DND-41 (cell line): Measurements from ENCODE around the gene PRPH2.

Source experiments
- ATAC-seq: fragments of 200-7000 bp; cut with Tn5 transposase; 3 replicates; pipeline ENCODE4 v1.9.1; 2021; ENCODE audit warnings: low read depth; ENCODE audit not compliant: insufficient read depth
- DNase-seq: peaks from one replicate; pipeline ENCODE4 v3.0.0-alpha.2; 2020
- H2AFZ ChIP-seq: 2 replicates; pipeline ENCODE4 v1.6.0; 2012; ENCODE audit warnings: low read depth, low read length
- H3K27ac ChIP-seq: 2 replicates; pipeline ENCODE4 v1.5.1; 2012; ENCODE audit warnings: low read length, inconsistent platforms
- H3K27me3 ChIP-seq: fragments of 200-600 bp; sonication (generic); 2 replicates; pipeline ENCODE4 v1.6.0; 2012; ENCODE audit warnings: low read length, mild to moderate bottlenecking, inconsistent platforms; ENCODE audit not compliant: insufficient read depth, poor library complexity
- H3K36me3 ChIP-seq: 2 replicates; pipeline ENCODE4 v1.5.1; 2012; ENCODE audit warnings: low read length, inconsistent platforms; ENCODE audit not compliant: insufficient read depth
- H3K4me1 ChIP-seq: 2 replicates; pipeline ENCODE4 v1.5.1; 2012; ENCODE audit warnings: mild to moderate bottlenecking, low read length; ENCODE audit not compliant: insufficient read depth
- H3K4me2 ChIP-seq: 2 replicates; pipeline ENCODE4 v1.6.0; 2012; ENCODE audit warnings: mild to moderate bottlenecking, moderate library complexity, low read length, inconsistent platforms; ENCODE audit not compliant: insufficient read depth
- H3K4me3 ChIP-seq, 2 experiments: fragments of 200-600 bp in 1 of 2; shearing (Covaris generic) in 1 of 2; 2 replicates each; pipeline ENCODE4 v1.5.1; 2012 to 2016; ENCODE audit warnings: inconsistent platforms in 2 of 2, low read length in 2 of 2, mild to moderate bottlenecking in 2 of 2, low read depth in 1 of 2, moderate library complexity in 1 of 2
- H3K79me2 ChIP-seq: 2 replicates; pipeline ENCODE4 v1.6.0; 2012; ENCODE audit warnings: low read length, inconsistent platforms; ENCODE audit not compliant: insufficient read depth
- H3K9ac ChIP-seq: 2 replicates; pipeline ENCODE4 v1.6.0; 2012; ENCODE audit warnings: low read depth, mild to moderate bottlenecking, inconsistent platforms, low read length, moderate library complexity
- H3K9me3 ChIP-seq: 2 replicates; pipeline ENCODE4 v1.5.1; 2012; ENCODE audit warnings: low read length, moderate library complexity, mild to moderate bottlenecking, inconsistent platforms; ENCODE audit not compliant: insufficient read depth, severe bottlenecking
- H4K20me1 ChIP-seq: 2 replicates; pipeline ENCODE4 v1.6.0; 2012; ENCODE audit warnings: low read length; ENCODE audit not compliant: insufficient read depth
- EZH2 ChIP-seq: IDR thresholded peaks from 3 replicates; pipeline ENCODE4 v1.6.1; 2012; ENCODE audit warnings: borderline replicate concordance, low read depth, mild to moderate bottlenecking, moderate library complexity, low read length, inconsistent platforms; ENCODE audit not compliant: severe bottlenecking
- TF ChIP-seq, protein P1 (sequence below): IDR thresholded peaks from 2 replicates; pipeline ENCODE4 v1.5.1; 2012; ENCODE audit warnings: borderline replicate concordance, low read length, moderate library complexity, mild to moderate bottlenecking; ENCODE audit not compliant: poor library complexity, severe bottlenecking; ENCODE audit errors: extremely low read depth

PRPH2 gene

DNA sequence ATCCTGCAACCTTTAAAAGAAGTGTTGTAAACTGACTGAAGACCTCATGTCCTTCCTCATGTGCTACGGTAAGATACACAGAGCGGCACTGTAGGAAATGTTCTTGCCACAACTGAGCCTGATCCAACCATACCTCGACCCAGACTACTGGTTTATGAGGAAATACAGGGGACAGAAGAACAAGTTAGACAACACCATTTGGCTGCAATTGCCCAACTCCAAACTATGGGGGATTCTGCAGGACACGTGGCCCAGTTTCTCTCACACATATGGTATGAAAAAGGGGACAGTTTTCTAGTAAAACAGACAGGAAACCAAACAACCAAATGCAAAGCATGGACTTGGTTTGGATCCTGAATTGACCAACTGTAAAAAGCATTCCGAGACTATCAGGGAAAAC is 10.5 kb downstream of the PRPH2 start:
- Histone ChIP-seq H3K36me3 (no peaks in the 10 kb centered on the region), H3K27ac (no peak overlapping the region), H3K9me3 (no peaks in the 10 kb centered on the region), H3K27me3 (no peaks in the 10 kb centered on the region), H3K4me2 (no peak overlapping the region), H2AFZ (peak overlapping the region; percentile 31), H3K4me3 (no peak overlapping the region), H3K79me2 (no peaks in the 10 kb centered on the region), H4K20me1 (no peaks in the 10 kb centered on the region), H3K4me1 (no peaks in the 10 kb centered on the region), H3K9ac (no peak overlapping the region)
- TF ChIP-seq, protein P1, sequence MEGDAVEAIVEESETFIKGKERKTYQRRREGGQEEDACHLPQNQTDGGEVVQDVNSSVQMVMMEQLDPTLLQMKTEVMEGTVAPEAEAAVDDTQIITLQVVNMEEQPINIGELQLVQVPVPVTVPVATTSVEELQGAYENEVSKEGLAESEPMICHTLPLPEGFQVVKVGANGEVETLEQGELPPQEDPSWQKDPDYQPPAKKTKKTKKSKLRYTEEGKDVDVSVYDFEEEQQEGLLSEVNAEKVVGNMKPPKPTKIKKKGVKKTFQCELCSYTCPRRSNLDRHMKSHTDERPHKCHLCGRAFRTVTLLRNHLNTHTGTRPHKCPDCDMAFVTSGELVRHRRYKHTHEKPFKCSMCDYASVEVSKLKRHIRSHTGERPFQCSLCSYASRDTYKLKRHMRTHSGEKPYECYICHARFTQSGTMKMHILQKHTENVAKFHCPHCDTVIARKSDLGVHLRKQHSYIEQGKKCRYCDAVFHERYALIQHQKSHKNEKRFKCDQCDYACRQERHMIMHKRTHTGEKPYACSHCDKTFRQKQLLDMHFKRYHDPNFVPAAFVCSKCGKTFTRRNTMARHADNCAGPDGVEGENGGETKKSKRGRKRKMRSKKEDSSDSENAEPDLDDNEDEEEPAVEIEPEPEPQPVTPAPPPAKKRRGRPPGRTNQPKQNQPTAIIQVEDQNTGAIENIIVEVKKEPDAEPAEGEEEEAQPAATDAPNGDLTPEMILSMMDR: no peak
- DNase-seq (no peak), ATAC-seq (no peak)

DNA sequence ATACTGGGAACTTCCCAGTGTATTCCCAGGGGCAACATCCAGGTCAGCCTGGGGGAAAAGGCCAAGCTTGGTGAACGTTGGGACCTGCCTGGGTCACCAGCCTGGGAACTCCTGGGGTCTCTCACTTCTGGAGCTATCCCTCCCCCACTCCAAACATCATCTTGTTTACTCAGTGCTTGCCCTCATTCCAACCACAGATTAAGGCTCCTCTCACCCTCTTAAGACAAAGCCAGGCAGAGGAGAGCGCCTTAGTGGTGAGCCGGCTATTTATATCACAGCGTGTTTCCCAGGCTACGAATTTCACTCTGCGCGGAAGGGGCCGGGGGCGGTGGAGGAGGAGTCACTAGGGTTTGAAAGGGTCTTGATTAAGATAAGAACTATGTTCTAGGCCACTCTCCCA is 12.1 kb downstream of the PRPH2 start:
- Histone ChIP-seq H3K27me3 (no peaks in the 10 kb centered on the region), H3K4me1 (no peaks in the 10 kb centered on the region), H3K79me2 (no peaks in the 10 kb centered on the region), H3K36me3 (no peaks in the 10 kb centered on the region), H3K27ac (no peak overlapping the region), H3K4me3 (no peak overlapping the region), H2AFZ (no peak overlapping the region), H3K4me2 (no peak overlapping the region), H3K9ac (no peak overlapping the region), H3K9me3 (no peaks in the 10 kb centered on the region), H4K20me1 (no peaks in the 10 kb centered on the region)
- ATAC-seq: no peak
- TF ChIP-seq, protein P1: no peak
- TF ChIP-seq EZH2: no peak
- no peak for DNase-seq

DNA sequence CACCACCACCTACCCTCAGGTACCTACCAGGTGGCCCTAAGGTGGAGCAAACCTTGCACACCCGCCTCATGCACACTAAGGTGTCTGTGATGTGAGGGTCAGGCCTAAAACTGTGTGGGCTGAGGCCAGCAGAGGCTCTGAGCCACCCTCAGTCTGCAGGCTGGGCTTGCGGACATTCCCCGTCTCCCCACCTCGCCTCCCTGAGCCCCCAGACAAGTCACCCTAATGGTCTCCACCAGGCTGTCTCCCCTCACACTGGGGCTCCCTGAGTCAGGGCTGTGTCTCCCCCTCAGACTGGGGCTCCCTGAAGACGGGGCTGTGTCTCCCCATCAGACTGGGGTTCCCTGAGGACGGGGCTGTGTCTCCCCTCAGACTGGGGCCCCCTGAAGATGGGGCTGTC is 12.5 kb downstream of the PRPH2 start:
- Histone ChIP-seq H2AFZ (no peak overlapping the region), H3K27me3 (no peaks in the 10 kb centered on the region), H3K9ac (no peak overlapping the region), H3K79me2 (no peaks in the 10 kb centered on the region), H4K20me1 (no peaks in the 10 kb centered on the region), H3K27ac (no peak overlapping the region), H3K4me2 (no peak overlapping the region), H3K36me3 (no peaks in the 10 kb centered on the region), H3K9me3 (no peaks in the 10 kb centered on the region), H3K4me3 (no peak overlapping the region), H3K4me1 (no peaks in the 10 kb centered on the region)
- TF ChIP-seq EZH2: no peak
- TF ChIP-seq, protein P1: no peak
- ATAC-seq (no peak), DNase-seq (no peak)

DNA sequence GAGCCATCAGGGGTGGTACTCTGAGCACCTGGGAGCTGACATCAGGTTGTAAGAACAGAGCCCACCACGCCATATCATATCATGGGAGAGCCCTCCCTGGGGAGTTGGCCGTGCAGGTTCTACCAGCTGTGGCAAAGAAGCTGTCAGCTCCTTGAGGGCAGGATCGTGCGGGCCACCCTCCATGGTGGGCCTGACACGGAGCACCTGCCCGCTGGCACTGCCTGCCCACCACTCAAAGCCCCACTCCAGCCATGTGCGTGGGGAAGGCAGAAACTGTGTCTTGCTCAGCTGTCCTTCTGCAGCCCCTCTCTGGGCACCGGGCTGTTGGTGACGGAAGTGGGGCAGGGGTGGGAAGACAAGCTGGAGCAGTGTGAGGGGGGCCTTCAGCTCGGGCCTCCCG is 14.3 kb downstream of the PRPH2 start:
- Histone ChIP-seq H2AFZ (no peak overlapping the region), H3K4me1 (no peaks in the 10 kb centered on the region), H3K27ac (no peak overlapping the region), H3K9me3 (no peaks in the 10 kb centered on the region), H3K36me3 (no peaks in the 10 kb centered on the region), H3K4me3 (no peak overlapping the region), H4K20me1 (no peaks in the 10 kb centered on the region), H3K9ac (no peak overlapping the region), H3K79me2 (no peaks in the 10 kb centered on the region), H3K4me2 (no peak overlapping the region), H3K27me3 (no peaks in the 10 kb centered on the region)
- TF ChIP-seq, protein P1: no peak
- TF ChIP-seq EZH2: no peak
- ATAC-seq (no peak), DNase-seq (no peak)
